DND-41 (cell line): ENCODE data around the gene ST6GALNAC2.

ENCODE experiments used
- ATAC-seq: fragments of 200-7000 bp; cut with Tn5 transposase; 3 replicates; pipeline ENCODE4 v1.9.1; 2021; ENCODE audit warnings: low read depth; ENCODE audit not compliant: insufficient read depth
- DNase-seq: peaks from one replicate; pipeline ENCODE4 v3.0.0-alpha.2; 2020
- H2AFZ ChIP-seq: 2 replicates; pipeline ENCODE4 v1.6.0; 2012; ENCODE audit warnings: low read depth, low read length
- H3K27ac ChIP-seq: 2 replicates; pipeline ENCODE4 v1.5.1; 2012; ENCODE audit warnings: low read length, inconsistent platforms
- H3K27me3 ChIP-seq: fragments of 200-600 bp; sonication (generic); 2 replicates; pipeline ENCODE4 v1.6.0; 2012; ENCODE audit warnings: low read length, mild to moderate bottlenecking, inconsistent platforms; ENCODE audit not compliant: insufficient read depth, poor library complexity
- H3K36me3 ChIP-seq: 2 replicates; pipeline ENCODE4 v1.5.1; 2012; ENCODE audit warnings: low read length, inconsistent platforms; ENCODE audit not compliant: insufficient read depth
- H3K4me1 ChIP-seq: 2 replicates; pipeline ENCODE4 v1.5.1; 2012; ENCODE audit warnings: mild to moderate bottlenecking, low read length; ENCODE audit not compliant: insufficient read depth
- H3K4me2 ChIP-seq: 2 replicates; pipeline ENCODE4 v1.6.0; 2012; ENCODE audit warnings: mild to moderate bottlenecking, moderate library complexity, low read length, inconsistent platforms; ENCODE audit not compliant: insufficient read depth
- H3K4me3 ChIP-seq, 2 experiments: fragments of 200-600 bp in 1 of 2; shearing (Covaris generic) in 1 of 2; 2 replicates each; pipeline ENCODE4 v1.5.1; 2012 to 2016; ENCODE audit warnings: inconsistent platforms in 2 of 2, low read length in 2 of 2, mild to moderate bottlenecking in 2 of 2, low read depth in 1 of 2, moderate library complexity in 1 of 2
- H3K79me2 ChIP-seq: 2 replicates; pipeline ENCODE4 v1.6.0; 2012; ENCODE audit warnings: low read length, inconsistent platforms; ENCODE audit not compliant: insufficient read depth
- H3K9ac ChIP-seq: 2 replicates; pipeline ENCODE4 v1.6.0; 2012; ENCODE audit warnings: low read depth, mild to moderate bottlenecking, inconsistent platforms, low read length, moderate library complexity
- H3K9me3 ChIP-seq: 2 replicates; pipeline ENCODE4 v1.5.1; 2012; ENCODE audit warnings: low read length, moderate library complexity, mild to moderate bottlenecking, inconsistent platforms; ENCODE audit not compliant: insufficient read depth, severe bottlenecking
- H4K20me1 ChIP-seq: 2 replicates; pipeline ENCODE4 v1.6.0; 2012; ENCODE audit warnings: low read length; ENCODE audit not compliant: insufficient read depth
- EZH2 ChIP-seq: IDR thresholded peaks from 3 replicates; pipeline ENCODE4 v1.6.1; 2012; ENCODE audit warnings: borderline replicate concordance, low read depth, mild to moderate bottlenecking, moderate library complexity, low read length, inconsistent platforms; ENCODE audit not compliant: severe bottlenecking
- TF ChIP-seq, protein P1 (sequence below): IDR thresholded peaks from 2 replicates; pipeline ENCODE4 v1.5.1; 2012; ENCODE audit warnings: borderline replicate concordance, low read length, moderate library complexity, mild to moderate bottlenecking; ENCODE audit not compliant: poor library complexity, severe bottlenecking; ENCODE audit errors: extremely low read depth

Gene ST6GALNAC2

GRCh38 chr17:76547183-76547641 lies 38.4 kb downstream of the ST6GALNAC2 start:
- Histone ChIP-seq H4K20me1 (no peaks in the 10 kb centered on the region), H3K9me3 (no peaks in the 10 kb centered on the region), H3K4me2 (no peak overlapping the region), H2AFZ (no peak overlapping the region), H3K9ac (no peak overlapping the region), H3K27me3 (no peaks in the 10 kb centered on the region), H3K36me3 (no peaks in the 10 kb centered on the region), H3K79me2 (no peaks in the 10 kb centered on the region), H3K4me3 (no peak overlapping the region), H3K27ac (no peak overlapping the region), H3K4me1 (peaks cover 11% of the 10 kb centered on the region)
- peak; percentile 70 for DNase-seq
- TF ChIP-seq, protein P1, sequence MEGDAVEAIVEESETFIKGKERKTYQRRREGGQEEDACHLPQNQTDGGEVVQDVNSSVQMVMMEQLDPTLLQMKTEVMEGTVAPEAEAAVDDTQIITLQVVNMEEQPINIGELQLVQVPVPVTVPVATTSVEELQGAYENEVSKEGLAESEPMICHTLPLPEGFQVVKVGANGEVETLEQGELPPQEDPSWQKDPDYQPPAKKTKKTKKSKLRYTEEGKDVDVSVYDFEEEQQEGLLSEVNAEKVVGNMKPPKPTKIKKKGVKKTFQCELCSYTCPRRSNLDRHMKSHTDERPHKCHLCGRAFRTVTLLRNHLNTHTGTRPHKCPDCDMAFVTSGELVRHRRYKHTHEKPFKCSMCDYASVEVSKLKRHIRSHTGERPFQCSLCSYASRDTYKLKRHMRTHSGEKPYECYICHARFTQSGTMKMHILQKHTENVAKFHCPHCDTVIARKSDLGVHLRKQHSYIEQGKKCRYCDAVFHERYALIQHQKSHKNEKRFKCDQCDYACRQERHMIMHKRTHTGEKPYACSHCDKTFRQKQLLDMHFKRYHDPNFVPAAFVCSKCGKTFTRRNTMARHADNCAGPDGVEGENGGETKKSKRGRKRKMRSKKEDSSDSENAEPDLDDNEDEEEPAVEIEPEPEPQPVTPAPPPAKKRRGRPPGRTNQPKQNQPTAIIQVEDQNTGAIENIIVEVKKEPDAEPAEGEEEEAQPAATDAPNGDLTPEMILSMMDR = peak; percentile 75
- no peak for TF ChIP-seq EZH2
- ATAC-seq = peak; percentile 90

GRCh38 chr17:76546556-76547182 lies 39.0 kb downstream of the ST6GALNAC2 start:
- no peak overlapping the region for H3K27ac ChIP-seq
- H3K9ac ChIP-seq = no peak overlapping the region
- H3K4me2 ChIP-seq = no peak overlapping the region

GRCh38 chr17:76545918-76546555 lies 39.6 kb downstream of the ST6GALNAC2 start:
- H3K4me2 ChIP-seq = no peak overlapping the region
- no peak overlapping the region for H3K4me3 ChIP-seq
- no peaks in the 10 kb centered on the region for H4K20me1 ChIP-seq
- H3K4me1 ChIP-seq = peaks cover 11% of the 10 kb centered on the region
- no peaks in the 10 kb centered on the region for H3K27me3 ChIP-seq
- H3K9ac ChIP-seq = no peak overlapping the region
- H3K79me2 ChIP-seq = no peaks in the 10 kb centered on the region
- DNase-seq = no peak
- no peak overlapping the region for H2AFZ ChIP-seq
- no peak overlapping the region for H3K27ac ChIP-seq
- no peak for TF ChIP-seq EZH2
- TF ChIP-seq, protein P1 = no peak
- ATAC-seq = no peak
- no peaks in the 10 kb centered on the region for H3K9me3 ChIP-seq
- no peaks in the 10 kb centered on the region for H3K36me3 ChIP-seq

More at GRCh38 chr17:76546556-76547182, 39.0 kb downstream of the ST6GALNAC2 start:
- H3K4me1 ChIP-seq = peaks cover 11% of the 10 kb centered on the region
- H3K9me3 ChIP-seq = no peaks in the 10 kb centered on the region
- H3K36me3 ChIP-seq = no peaks in the 10 kb centered on the region
- no peaks in the 10 kb centered on the region for H4K20me1 ChIP-seq
- TF ChIP-seq EZH2 = no peak
- TF ChIP-seq, protein P1 = no peak
- H3K4me3 ChIP-seq = no peak overlapping the region
- ATAC-seq (no peak), DNase-seq (no peak)
- no peak overlapping the region for H2AFZ ChIP-seq
- no peaks in the 10 kb centered on the region for H3K79me2 ChIP-seq
- H3K27me3 ChIP-seq = no peaks in the 10 kb centered on the region
